GOT3 (cell line): ENCODE results near the gene GDF11.
"Not testable (repeated sequence)": the region's sequence is repeated elsewhere in the genome, so short reads cannot be mapped to it uniquely, and the experiment has no call there.

ENCODE experiments used
- DNase-seq: peaks from one replicate; lab custom pipeline; 2025; ENCODE audit warnings: mixed read lengths; lab: John Stamatoyannopoulos, UW

The GDF11 gene

DNA sequence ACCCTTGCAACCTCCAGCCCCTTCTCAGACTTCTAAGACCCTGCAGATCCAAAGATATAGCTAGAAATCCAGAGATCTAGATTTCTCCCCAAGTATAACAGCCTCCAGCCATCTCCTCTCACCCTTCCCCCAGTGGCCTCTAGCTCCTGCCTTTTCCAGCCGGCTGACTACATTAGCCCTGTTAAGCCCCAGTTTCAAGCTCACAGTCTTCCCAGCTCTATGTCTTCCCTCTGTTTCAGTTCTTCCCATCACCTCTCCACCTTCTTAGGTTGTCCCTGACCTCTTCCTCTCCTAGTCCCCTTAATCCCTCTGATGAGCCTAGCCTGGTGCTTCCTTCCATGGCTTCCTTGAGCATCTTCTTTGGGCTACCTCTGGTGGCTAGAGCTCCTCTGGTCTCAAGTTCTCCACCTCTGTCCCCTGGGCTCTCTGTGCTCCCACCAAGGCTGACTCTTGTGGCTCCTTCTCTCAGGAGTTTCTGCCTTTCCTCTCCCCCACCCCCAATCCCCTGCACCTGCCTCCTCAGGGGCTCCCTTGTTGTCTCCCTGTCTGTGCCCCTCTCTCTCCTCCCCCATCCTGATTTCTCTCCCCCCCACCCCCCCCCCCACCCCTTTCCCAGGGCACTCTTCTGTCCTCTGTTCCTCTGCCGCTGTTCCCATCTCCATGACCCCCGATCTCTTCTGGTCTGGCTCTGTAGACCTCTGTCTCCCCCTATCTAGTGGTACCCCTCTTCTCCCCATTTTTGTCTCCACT, 816 bp upstream of the GDF11 start:
- DNase-seq = no peak

DNA sequence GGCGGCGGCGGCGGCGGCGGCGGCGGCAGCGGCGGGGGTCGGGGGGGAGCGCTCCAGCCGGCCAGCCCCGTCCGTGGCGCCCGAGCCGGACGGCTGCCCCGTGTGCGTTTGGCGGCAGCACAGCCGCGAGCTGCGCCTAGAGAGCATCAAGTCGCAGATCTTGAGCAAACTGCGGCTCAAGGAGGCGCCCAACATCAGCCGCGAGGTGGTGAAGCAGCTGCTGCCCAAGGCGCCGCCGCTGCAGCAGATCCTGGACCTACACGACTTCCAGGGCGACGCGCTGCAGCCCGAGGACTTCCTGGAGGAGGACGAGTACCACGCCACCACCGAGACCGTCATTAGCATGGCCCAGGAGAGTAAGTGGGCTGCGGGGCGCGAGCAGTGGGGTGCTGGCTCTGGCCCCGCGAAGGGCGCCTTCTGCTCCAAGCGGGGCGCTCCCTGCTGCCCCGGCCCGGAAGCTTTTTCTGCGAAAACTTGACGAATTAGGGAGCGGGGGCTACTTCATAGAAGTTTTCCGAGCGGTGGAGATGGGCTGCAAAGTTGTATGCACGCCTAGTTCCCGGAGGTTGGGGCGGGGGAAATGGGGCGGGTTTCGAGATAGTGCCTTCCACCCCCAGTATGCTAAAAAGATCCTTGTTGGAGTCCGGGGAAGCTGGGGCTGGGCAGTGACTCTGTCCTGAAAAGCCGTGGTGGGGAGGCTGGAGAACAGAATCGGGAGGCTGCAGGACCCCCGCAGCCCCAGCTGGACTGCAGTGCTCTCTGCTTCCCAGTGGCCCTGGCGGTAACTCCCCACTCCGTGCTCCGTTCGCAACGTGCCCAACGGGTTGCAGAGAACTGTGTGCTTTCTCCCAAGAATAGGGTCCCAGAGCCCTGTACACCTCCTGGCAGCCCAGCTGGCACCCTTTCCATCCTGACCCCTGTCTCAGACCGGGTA, 751 bp downstream of the GDF11 start:
- no peak for DNase-seq

DNA sequence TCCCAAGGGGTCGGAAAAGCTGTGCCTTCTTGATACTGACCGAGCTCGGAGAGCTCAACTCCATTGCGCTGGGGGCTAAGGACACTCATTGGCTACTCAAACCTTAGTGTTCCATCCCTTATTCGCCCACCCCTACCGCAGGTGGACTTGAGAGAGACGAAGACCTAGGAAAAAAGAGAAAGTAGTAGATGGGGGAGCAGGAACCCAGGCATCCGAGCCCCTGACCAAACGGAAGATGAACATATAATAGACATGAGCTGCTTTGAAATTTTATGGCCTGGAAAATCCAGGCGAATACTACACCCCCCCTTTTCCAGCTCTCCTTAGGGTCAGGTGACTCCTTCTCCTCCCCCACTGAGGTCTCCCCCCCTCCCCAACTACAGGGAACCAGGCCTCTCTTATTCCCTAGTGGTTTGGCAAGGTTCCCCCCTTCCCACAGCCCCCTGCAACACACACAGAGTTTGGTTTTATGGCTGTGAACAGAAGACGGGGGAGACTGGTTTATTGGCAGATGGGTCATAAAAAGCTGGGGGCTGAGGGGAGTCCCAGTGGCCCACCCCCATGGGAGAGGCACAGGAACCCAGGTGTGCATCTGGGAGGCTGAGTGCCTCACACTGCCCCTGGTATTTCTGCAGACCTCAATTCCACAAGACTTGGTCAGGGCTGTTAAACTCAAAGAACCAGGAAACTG, 1.6 kb downstream of the GDF11 start:
- DNase-seq = no peak

DNA sequence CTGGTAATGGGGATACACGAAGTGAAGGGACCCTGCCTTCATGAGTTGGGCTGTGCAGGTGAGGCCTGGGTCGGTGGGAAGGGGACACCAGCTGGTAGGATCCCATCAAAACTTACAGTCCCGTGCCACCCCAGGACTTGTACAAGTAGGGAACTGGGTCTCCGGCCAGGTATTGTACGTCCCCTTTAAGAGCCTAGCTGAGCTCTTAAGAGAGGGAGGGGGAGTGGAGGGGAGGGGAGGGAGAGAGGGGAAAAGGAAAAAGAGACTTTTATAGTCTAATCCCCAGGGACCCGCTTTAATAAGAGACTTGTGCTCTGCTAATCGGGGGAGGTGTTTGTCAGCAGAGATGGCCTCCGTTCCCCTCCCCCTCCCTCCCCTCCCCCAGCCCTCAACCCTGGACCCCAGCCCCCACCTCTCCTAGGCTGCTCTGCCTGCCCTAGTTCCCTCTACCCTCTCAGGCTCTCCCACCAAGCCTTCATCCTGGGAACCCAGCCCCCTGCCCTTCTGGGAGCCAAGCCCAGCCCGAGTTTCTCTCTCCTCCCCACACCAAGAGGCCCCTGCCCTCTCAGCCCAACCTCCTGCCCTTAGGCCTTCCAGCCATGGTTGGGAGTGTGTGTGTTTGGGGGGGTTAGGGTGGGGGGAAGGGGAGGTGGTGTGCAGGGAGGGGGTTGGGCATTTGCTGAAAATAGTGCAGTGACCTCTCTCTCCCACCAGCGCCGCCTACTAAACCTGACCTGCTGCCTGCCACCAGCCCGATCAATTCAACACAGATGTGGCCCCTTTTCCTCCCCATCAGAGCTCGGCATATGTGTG, 2.6 kb downstream of the GDF11 start:
- no peak for DNase-seq

DNA sequence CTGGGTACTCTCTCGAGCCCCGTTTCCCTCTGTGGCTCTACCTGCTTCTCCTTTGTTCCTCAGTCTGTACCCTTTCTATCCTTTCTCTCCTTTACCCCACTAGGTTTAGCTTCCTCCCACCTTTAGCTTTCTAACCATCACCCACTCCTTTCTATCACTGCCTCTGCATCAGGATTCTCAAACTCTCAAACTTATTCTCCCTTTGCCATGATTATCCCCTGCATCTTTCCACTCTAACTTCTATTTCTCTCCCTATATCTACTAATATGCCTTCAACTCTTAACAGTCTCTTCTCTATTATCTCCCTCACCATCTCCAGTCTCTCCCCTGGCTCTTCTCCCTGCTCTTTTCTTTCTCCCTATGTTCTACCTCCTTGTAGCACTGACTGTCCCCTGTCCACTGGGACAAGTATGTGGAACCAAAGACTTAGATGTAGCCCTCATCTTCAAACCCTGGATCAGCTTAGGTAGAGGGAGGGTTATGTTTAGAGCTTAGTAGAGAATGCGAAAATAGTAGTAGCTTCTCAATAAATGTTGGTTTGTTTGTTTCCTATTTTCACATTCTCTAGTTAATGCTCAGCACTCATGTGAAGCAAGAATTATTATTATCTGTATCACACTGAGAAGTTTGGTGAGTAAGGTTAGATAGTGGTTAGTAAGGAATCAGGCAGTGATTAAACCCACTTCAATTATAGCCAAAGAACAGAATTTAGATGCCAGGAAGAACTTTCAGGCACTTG, 3.4 kb downstream of the GDF11 start:
- no peak for DNase-seq

DNA sequence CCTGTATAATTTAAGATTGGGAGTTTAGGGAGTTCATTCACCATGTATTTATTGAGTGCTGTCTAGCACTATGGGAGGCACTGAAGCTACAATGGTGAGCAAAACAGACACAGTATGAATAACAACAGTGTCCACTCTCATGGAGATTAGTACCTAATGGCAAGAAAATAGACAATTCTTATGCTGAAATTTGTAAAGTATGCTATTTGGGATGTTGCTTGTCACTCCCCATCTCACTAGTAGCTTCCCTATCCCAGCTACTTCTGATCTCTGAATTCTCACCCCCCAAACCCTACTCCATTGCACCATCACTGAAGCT, 4.0 kb downstream of the GDF11 start:
- DNase-seq = no peak

DNA sequence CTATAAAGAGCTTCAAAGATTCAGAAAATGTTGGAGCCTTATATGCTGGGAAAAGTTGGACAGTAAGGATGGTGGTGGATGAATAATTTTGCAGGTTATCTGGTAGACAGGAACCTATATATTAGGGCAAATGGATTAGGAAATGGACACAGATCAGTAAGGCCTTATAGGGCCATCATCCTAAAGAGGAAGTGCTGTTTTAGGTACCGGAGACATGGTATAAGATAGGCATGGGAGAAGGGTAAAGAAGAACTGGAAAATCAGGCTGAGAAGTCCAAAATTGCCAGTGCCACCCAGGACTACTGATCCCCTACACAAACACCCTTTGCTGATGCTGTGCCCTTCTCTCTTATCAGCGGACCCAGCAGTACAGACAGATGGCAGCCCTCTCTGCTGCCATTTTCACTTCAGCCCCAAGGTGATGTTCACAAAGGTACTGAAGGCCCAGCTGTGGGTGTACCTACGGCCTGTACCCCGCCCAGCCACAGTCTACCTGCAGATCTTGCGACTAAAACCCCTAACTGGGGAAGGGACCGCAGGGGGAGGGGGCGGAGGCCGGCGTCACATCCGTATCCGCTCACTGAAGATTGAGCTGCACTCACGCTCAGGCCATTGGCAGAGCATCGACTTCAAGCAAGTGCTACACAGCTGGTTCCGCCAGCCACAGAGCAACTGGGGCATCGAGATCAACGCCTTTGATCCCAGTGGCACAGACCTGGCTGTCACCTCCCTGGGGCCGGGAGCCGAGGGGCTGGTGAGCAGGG, 5.5 kb downstream of the GDF11 start:
- DNase-seq = no peak

DNA sequence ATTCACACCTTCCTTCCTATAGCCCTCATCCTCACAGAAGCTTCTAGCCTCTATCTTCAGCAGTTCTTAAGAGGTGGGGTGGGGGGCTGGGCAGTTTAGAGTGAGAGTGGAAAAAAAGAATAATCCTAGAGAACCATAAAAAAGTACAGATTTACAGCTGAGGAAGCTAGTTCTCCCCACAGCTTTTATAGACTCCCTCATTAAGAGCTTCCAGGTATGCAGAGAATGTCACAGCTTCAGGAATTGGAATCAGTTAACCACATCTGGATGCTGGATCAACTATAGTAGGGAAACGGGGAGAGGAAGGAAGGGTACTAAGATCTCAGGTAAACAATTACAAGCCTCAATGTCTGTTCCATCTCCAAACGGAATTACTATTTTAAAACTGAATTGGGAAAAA, 12.3 kb downstream of the GDF11 start:
- DNase-seq = no peak

DNA sequence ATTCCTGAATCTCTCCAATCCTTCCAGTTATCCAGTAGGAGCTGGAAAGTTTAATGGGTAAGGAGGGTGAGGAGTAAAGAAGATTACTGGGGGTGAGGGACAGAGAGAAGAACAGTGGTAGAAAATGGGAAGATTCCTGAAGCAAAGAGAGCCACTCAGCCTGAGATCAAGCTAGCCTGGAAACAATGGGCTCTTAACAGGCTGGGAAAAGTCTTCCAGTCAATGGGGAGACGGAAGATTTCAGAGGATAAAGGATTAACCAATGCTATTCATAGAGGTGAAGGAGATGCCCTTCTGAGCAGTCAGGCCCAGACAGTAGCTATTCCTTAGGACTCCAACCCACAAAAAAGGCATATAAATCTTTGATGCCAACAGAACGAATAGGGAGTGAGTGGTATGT, 14.8 kb downstream of the GDF11 start:
- DNase-seq = no peak

DNA sequence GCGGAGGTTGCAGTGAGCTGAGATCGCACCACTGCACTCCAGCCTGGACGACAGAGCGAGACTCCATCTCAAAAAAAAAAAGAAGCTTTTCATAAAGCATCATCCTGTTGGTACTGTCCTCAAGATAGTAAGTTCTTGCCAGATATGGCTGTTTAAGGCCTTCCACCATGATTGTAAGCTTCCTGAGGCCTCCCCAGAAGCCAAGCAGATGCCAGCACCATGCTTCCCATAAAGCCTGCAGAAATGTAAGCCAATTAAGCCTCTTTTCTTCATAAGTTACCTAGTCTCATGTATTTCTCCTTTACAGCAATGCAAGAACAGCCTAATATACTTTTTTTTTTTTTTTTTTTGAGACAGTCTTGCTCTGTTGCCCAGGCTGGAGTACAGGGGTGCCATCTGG, 15.7 kb downstream of the GDF11 start:
- DNase-seq = not testable (repeated sequence)

DNA sequence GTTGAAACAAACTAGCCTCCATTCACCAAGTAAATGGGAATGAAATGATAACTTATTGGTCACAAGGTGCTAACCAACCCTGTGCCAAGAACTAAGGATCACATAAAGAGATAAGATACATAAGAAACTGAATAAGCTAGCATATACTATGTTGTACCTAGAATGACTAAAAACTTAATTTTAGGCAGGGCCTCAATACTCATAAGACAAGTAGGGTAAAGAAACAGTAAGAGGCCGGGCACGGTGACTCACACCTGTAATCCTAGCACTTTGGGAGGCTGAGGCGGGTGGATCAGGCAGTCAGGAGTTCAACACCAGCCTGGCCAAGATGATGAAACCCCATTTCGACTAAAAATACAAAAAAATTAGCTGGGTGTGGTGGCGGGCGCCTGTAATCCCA, 17.7 kb downstream of the GDF11 start:
- no peak for DNase-seq

DNA sequence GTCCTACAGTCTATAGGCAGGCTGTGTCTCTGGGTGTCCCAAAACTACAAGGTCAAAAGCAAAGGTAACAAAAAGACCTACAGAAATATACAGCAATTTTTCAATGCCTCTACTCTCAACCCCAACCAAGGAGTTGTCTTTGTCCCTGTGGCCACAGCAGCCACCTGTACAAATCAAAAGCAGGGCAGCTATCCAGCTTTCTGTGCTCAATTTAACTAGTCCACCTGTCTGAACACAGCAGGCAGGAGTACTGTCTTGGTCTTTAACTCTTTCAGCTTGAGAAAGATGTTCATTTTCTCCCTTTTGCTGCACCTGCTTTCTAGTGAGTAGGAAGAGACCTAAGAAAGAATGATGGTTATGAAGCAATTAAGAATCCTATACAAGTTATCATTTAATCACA, 19.7 kb downstream of the GDF11 start:
- DNase-seq = no peak

DNA sequence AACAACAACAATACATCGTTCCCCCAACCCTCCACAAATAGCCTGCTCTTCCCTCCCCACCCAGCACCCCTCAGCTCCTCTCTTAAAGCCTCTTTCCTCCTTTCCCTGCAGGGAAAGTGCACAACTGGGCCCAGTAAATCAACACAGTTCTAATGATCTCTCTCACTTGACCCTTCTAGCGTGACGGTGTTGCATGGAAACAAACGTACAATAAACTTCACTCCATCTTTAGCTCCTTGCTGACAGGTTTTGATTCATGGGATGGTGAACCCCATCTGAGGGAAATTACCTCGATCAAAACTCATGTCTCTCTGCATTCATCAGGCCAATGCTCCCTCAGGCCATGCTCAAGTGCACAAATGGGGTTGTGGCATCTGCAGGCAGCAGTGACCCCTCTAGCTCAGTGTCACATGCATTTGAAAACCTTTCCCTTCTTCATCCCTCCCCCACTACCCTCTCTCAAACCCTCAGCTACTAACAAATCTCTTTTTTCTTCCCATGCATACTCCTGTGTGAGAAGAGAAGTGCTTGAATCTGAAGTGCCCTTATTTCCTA, 22.9 kb downstream of the GDF11 start:
- no peak for DNase-seq

DNA sequence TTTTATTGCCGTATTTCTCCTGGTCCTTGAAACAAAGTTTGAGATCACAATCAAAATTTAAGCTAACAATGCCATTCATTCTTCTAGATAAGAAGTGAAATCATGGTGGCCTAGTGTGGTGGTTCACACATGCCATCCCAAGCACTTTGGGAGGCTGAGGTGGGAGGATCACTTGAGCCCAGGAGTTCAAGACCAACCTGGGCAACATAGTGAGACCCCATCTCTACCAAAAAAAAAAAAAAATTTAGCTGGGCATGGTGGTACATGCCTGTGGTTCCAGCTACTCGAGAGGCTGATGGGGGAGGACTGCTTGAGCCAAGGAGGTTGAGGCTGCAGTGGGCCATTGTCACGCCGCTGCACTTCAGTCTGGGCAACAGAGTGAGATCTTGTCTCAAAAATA, 24.2 kb downstream of the GDF11 start:
- DNase-seq = no peak

DNA sequence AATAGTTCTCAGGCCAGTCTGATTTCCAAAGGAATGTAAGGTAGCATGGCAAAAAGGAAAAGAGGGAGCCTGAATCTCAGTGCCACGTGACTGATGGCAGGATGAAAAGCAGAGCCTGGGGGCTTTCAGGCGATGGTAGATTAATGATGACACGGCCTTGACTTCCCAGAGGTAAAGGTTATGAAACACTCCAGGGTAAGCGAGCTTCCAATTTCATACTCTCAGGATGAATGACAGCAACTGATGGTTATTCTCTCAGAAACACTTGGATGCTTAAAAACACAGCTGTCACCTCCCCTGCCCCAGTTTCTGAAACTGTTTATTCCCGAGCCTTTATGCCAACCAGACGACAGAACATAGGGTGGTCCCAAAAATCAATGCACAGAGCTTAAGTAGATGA, 28.8 kb downstream of the GDF11 start:
- no peak for DNase-seq

DNA sequence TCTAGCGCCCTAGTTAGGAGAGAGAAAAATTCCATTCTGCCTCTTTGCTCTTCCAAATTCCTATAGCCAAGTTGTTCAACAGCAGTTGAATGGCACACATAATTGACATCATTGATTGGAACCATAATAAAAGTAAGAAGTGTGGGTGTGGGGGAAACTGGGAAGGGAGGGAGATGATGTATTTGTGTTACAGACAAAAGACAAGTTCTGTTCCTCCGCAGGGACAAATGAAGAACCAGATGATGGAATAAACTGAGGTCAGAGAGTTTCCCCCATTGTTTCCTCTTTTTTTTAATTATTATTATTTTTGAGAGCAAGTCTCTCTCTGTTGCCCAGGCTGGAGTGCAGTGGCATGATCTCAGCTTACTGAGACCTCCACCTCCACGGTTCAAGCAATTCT, 34.9 kb downstream of the GDF11 start:
- DNase-seq = no peak

DNA sequence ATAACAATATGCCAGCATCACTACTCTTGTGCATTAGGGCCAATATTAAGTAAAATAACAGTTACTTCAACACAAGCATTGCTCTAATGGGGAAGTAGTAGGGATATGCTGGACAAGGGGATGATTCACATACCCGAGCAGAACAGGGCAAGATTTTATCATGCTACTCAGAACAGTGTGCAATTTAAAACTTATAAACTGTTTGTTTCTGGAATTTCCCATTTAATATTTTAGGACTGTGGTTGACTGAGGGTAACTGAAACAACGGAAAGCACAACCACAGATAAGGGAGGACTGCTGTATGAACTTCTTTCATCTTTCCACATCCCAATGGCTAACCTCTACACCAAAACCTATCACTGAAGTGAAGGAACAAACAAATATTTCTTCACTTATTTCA, 37.8 kb downstream of the GDF11 start:
- DNase-seq = no peak

DNA sequence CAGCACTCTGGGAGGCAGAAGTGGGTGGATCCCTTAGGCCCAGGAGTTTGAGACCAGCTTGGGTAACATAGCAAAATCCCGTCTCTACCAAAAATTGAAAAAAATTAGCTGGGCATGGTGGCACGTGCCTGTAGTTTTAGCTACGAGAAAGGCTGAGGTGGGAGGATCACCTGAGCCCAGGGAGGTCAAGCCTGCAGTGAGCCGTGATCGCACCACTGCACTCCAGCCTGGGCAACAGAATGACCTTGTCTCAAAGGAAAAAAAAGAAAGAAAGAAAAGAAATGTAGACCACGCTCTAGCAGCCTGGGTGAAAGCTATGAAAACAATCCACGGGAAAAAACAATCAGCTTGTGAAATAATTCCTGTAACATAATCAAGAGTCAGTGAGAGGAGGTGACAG, 45.6 kb downstream of the GDF11 start:
- DNase-seq = no peak

DNA sequence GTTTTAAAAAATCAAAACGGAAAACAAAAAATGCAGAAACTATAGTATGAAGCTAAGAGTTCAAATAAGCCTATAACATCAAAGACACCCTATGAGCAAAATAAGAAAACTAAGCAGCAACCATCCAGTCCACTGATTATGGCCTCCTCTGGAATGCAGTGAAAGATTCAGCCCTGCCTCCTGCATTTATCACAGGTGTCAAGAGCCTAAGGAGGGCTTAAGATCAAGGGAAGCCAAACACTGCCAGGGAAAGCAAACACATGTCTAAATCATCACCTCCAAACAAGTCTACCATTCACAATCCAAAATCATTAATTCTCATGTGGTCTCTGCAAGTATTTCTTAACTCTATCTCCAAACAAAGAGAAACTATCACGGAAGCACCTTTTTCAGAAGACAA, 46.2 kb downstream of the GDF11 start:
- no peak for DNase-seq

DNA sequence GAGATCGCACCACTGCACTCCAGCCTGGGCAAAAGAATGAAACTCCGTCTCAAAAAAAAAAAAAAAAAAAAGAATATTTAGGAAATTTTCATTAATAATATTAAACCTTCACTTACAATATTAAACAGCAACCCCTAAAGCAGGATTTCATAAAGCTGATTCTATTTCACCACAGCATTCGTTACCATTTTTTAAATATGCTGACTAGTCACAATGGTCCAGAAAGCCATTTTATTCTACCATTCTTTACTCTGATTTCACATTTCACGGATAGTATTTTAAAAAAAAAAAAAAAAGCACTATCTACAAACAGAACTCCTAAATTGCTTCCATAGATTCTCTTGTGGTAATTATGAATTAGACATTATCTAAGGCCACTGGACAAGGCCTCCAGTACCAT, 47.0 kb downstream of the GDF11 start:
- no peak for DNase-seq
